Lower leg skin (tissue), 3 donors: ENCODE measurements around the gene PEX14.

Source experiments
- POLR2A ChIP-seq, 2 donors: fragments of 450-650 bp; IDR thresholded peaks; one replicate each; pipeline ENCODE4 v1.6.1; 2016 to 2017; ENCODE audit warnings: antibody characterized with exemption in 2 of 2, mild to moderate bottlenecking in 1 of 2, moderate library complexity in 1 of 2
- TF ChIP-seq, protein P1 (sequence below), 3 donors: fragments of 450-650 bp; IDR thresholded peaks; one replicate each; pipeline ENCODE4 v1.5.1; 2016; ENCODE audit warnings: antibody characterized with exemption in 3 of 3, mild to moderate bottlenecking in 3 of 3, moderate library complexity in 2 of 3

DNA sequence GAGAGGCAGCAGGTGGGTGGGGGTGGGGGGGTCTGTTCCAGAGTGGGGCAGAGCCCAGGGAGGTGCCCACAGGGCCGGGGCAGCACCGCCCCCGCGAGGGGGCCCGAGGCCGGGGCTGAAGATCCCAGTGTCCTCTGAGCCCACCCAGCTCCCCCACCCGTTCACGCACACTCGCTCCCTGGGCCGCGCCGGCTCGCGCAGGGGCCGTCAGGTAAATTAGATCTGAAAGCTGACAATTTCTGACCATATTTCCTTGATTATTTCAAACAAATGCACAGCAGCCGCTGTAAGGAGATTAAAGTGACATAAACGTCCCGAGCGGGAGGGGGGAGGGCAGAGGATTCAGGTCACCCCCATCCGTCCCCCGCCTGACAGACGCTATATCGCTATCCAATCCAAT lies 203.7 kb downstream of the PEX14 start:
- TF ChIP-seq, protein P1, sequence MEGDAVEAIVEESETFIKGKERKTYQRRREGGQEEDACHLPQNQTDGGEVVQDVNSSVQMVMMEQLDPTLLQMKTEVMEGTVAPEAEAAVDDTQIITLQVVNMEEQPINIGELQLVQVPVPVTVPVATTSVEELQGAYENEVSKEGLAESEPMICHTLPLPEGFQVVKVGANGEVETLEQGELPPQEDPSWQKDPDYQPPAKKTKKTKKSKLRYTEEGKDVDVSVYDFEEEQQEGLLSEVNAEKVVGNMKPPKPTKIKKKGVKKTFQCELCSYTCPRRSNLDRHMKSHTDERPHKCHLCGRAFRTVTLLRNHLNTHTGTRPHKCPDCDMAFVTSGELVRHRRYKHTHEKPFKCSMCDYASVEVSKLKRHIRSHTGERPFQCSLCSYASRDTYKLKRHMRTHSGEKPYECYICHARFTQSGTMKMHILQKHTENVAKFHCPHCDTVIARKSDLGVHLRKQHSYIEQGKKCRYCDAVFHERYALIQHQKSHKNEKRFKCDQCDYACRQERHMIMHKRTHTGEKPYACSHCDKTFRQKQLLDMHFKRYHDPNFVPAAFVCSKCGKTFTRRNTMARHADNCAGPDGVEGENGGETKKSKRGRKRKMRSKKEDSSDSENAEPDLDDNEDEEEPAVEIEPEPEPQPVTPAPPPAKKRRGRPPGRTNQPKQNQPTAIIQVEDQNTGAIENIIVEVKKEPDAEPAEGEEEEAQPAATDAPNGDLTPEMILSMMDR (IDR thresholded peaks at IDR 0.05), result no peak
- TF ChIP-seq POLR2A (IDR thresholded peaks at IDR 0.05), result no peak
